LNCaP clone FGC (cell line): Measurements from ENCODE around the gene P4HA2.

Experiments used
- DNase-seq: peaks from one replicate; pipeline ENCODE4 v3.0.0-alpha.2; 2011; ENCODE audit warnings: low read depth
- H3K4me3 ChIP-seq: 2 replicates; pipeline ENCODE4 v1.5.1; 2011; ENCODE audit warnings: mild to moderate bottlenecking, low read depth, low read length, control low read depth
- TF ChIP-seq, protein P1 (sequence below): IDR thresholded peaks from 2 replicates; pipeline ENCODE4 v1.5.1; 2012; ENCODE audit warnings: mild to moderate bottlenecking; ENCODE audit not compliant: control insufficient read depth, insufficient read depth; ENCODE audit errors: extremely low read depth

Gene P4HA2

DNA sequence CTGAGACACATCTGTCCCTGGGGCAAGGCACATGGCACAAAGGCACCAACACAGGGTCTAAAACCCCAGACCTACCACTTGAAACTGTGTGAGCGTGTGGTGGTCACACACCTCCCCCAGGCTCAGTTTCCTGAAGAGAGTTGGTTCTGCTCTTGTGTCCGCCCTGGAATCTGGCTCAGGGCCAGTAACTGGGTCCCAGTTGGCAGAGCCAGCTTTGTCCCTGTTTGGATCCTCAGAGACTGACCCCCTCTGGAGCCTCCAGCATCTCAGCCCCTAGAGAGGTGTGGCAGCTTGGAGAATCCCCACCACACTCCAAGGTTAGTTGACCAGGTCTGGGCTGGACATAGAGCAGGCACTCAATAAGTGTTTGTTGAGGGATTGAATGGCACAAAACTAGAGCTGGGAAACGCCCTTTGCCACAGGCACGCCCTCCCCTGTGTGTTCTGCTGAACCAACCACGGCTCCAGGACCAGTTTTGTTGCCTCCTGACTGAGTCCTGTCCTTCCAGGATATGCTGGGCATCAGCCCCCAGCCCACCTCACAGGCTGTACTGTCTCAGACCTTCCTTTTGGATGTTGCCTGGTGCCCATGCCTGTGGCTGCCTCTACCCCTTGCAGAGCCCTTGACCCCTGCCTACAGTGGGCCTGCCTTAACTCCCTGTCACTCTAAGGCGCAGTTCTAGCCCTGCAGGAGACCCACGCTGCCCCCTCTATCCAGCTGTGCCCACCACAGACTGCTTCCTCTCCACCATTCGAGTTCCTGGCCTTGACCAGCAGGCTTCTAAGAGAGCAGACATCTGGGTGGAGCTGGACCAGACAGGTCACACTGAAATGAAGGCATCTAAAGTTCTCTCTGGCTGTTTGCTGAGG is 26.0 kb upstream of the P4HA2 start:
- no peak overlapping the region for H3K4me3 ChIP-seq
- TF ChIP-seq, protein P1, sequence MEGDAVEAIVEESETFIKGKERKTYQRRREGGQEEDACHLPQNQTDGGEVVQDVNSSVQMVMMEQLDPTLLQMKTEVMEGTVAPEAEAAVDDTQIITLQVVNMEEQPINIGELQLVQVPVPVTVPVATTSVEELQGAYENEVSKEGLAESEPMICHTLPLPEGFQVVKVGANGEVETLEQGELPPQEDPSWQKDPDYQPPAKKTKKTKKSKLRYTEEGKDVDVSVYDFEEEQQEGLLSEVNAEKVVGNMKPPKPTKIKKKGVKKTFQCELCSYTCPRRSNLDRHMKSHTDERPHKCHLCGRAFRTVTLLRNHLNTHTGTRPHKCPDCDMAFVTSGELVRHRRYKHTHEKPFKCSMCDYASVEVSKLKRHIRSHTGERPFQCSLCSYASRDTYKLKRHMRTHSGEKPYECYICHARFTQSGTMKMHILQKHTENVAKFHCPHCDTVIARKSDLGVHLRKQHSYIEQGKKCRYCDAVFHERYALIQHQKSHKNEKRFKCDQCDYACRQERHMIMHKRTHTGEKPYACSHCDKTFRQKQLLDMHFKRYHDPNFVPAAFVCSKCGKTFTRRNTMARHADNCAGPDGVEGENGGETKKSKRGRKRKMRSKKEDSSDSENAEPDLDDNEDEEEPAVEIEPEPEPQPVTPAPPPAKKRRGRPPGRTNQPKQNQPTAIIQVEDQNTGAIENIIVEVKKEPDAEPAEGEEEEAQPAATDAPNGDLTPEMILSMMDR: no peak
- no peak for DNase-seq

DNA sequence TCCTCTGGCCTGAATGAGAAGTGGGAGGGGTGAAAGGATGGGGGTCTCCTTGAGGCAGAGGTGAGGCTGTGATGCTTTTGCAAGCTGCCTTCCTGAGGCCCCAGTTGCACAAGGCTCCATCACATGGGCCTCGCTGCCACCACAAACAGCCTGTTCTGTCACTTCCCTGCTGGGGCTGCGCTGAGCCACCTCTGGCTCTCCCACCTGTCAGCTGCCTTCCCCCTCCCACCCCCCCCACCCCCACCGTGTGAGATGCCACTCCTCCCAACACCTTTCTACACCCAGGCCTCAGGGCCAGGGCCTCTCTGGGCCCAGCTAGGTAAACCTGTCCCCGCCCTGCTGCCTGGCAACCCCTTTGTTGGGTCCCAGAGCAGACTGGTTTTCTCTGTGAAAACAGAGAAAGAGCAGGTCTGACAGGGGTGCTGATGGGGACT is 25.4 kb upstream of the P4HA2 start:
- H3K4me3 ChIP-seq: no peak overlapping the region
- TF ChIP-seq, protein P1: no peak
- DNase-seq: no peak

DNA sequence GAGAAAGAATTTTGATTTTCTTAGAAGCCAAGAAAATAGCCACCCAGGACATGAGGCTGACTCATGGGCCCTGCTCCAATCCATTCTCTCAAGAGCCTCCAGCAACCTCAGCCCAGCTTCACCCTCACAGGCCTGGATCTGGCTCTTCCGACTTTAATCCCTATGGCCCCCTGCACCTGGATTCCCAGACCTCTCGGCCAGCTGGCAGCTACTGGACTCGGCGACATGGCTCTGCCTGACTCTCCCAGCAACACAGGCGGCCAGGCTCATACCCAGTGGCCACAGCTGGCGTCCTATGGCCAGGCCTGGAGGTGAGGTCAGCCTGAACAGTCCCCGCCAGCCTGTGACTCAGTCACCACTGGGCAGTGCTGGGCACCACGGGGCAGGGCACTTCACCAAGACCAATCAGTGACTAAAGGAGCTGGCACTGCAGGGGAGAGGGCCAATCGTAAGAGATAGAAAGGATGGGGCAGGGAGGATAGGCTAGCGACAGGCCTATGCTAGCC is 23.6 kb upstream of the P4HA2 start:
- H3K4me3 ChIP-seq: no peak overlapping the region
- TF ChIP-seq, protein P1: no peak
- DNase-seq: no peak

DNA sequence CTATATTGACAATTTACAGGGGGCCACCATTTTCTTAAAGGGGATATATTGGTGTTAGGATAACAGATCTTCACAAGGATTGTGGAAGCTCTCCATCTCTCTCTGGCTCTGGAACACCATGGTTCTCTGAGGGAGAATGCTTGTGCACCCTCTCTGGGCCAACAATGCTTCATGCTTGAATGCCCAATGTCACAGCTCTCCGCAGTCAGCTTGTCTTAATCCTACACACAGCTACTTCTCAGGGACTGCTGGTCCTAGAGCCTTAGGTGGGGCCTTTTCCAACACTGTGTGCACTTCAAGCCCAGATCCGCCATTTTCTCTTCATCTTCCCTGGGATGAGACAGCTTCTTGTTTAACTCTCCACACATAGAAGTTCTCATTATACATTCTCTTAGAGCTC is 22.9 kb upstream of the P4HA2 start:
- H3K4me3 ChIP-seq: no peak overlapping the region
- TF ChIP-seq, protein P1: no peak
- DNase-seq: no peak

DNA sequence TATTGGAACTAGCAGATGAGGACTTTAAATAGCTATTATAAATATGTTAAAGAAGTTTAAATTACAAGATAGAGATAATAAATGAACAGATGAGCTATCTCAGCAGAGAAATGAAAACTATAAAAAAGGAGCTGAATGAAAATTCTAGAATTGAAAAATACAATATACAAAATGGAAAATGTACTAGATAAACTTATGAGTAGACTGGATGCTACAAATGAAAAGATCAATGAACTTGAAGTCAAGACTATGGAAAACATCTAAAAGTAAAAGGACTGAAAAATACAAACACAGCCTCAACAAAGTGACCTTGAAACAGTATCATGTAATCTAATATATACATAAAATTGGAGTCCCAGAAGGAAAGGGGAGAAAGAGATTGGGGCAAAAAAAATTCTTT is 19.2 kb upstream of the P4HA2 start:
- TF ChIP-seq, protein P1: no peak
- no peak for DNase-seq
- no peak overlapping the region for H3K4me3 ChIP-seq

DNA sequence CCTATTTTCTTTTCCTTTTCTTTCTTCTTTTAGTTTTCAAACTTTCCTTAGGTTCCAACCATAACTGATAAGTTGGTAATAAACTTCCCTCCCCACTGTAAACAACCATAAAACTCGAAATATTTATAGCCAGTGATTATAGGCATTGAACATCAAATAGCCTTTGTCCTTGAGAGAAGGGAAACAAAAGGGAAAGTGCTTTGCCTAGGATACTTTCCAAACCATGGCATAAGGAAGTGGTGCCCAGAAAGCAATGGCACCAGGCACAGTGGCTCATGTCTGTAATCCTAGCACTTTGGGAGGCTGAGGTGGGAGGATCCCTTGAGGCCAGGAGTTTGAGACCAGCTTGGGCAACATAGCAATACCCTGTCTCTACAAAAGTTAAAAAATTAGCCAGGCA is 17.9 kb upstream of the P4HA2 start:
- H3K4me3 ChIP-seq: no peak overlapping the region
- TF ChIP-seq, protein P1: no peak
- DNase-seq: no peak
